Measurements from ENCODE around the gene KIRREL3. TPM values are rescaled to one million over a fixed set of nuclear protein-coding genes. Genes with fewer than 3 reads are reported as not detected.
A peak's percentile ranks its signal among the peaks of the same experiment; 100 is the strongest.

The KIRREL3 gene
- total RNA-seq, 1 donor from 2014 or later: 0.82 TPM

DNA sequence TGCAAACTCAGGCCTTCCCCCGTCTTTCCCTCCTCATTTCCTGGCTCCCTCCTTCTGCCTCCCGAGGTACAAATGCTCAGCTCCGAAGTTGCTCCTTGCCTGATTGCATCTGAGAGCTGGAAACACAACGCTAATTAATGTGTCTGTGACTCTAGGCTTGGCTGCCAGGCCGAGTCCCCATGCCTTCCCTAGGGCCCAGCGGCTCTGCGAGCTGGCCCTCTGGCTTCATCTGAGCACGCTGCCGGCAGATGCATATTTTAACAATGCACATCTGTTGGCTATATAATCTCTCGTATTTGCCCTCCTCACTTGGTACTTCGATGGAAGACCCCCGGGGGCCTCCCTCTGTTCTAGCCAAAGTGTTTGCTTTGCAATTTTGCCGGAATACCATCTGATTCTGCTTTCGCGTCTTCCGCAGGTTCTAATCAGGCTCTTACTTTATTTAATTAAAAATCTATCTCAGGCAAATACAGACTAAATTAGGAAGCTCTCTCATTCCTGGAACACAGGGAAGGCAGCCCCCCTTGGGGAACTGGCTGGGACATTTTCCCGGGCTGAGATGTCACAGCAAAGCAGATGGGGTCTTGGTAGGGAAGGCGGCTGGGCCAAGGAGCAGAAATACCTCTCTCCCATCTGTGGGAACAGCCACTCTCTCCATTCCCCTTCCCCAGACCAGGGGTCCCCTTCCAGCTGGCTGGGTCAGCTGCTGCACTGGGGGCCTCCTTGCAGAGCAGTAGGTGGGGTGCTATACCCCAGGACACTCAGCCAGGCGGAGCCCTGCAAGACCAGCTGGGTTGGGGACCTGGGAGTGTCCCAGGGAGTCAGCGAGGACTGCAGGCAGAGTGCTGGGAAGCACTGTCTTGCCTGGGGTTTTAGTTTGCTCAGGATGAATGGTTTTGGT is 482.2 kb downstream of the KIRREL3 start:
- TF ChIP-seq CTCF (conservative IDR thresholded peaks at IDR 0.05): no peak

GRCh38 chr11:126515501-126515900 is 485.1 kb downstream of the KIRREL3 start:
- Mint-ChIP-seq H3K36me3 (ENCODE audit: low read depth) (no peaks in the 10 kb centered on the region), H3K27ac (ENCODE audit: unreplicated experiment) (no peak overlapping the region), H3K4me3 (no peak overlapping the region), H3K9me3 (no peaks in the 10 kb centered on the region), H3K27me3 (ENCODE audit: low read depth) (peaks cover 2% of the 10 kb centered on the region), H3K4me1 (peaks cover 28% of the 10 kb centered on the region)
- TF ChIP-seq CTCF (conservative IDR thresholded peaks at IDR 0.05): no peak
- no peak for DNase-seq (ENCODE audit: low read depth, low spot score)

More for the DNA sequence above, 482.2 kb downstream of the KIRREL3 start:
- H3K9me3 Mint-ChIP-seq: no peaks in the 10 kb centered on the region
- no peak for DNase-seq (ENCODE audit: low read depth, low spot score)
- no peak overlapping the region for H3K4me3 Mint-ChIP-seq
- H3K27ac Mint-ChIP-seq (ENCODE audit: unreplicated experiment): peak overlapping the region; percentile 9
- H3K4me1 Mint-ChIP-seq: peaks cover 24% of the 10 kb centered on the region
- no peaks in the 10 kb centered on the region for H3K27me3 Mint-ChIP-seq (ENCODE audit: low read depth)
- H3K36me3 Mint-ChIP-seq (ENCODE audit: low read depth): no peaks in the 10 kb centered on the region

GRCh38 chr11:126514061-126514693 is 486.4 kb downstream of the KIRREL3 start:
- Mint-ChIP-seq H3K27me3 (ENCODE audit: low read depth) (peaks cover 4% of the 10 kb centered on the region), H3K4me3 (no peak overlapping the region), H3K36me3 (ENCODE audit: low read depth) (no peaks in the 10 kb centered on the region), H3K4me1 (peaks cover 18% of the 10 kb centered on the region), H3K9me3 (no peaks in the 10 kb centered on the region), H3K27ac (ENCODE audit: unreplicated experiment) (no peak overlapping the region)
- DNase-seq (ENCODE audit: low read depth, low spot score): no peak
- TF ChIP-seq CTCF (conservative IDR thresholded peaks at IDR 0.05): no peak

GRCh38 chr11:126512741-126513715 is 487.5 kb downstream of the KIRREL3 start:
- H3K27ac Mint-ChIP-seq (ENCODE audit: unreplicated experiment): no peak overlapping the region

More at GRCh38 chr11:126512741-126513715, 487.5 kb downstream of the KIRREL3 start:
- no peaks in the 10 kb centered on the region for H3K9me3 Mint-ChIP-seq
- no peak for TF ChIP-seq CTCF (conservative IDR thresholded peaks at IDR 0.05)
- H3K36me3 Mint-ChIP-seq (ENCODE audit: low read depth): no peaks in the 10 kb centered on the region
- no peak overlapping the region for H3K4me3 Mint-ChIP-seq
- H3K27me3 Mint-ChIP-seq (ENCODE audit: low read depth): peaks cover 12% of the 10 kb centered on the region
- peaks cover 7% of the 10 kb centered on the region for H3K4me1 Mint-ChIP-seq
- DNase-seq (ENCODE audit: low read depth, low spot score): no peak

All from neural crest cell (in vitro differentiated cells).